Endothelial cell of umbilical vein (primary cell): Measurements from ENCODE around the gene FBXW7. TPM values are rescaled to one million over a fixed set of nuclear protein-coding genes. Genes with fewer than 3 reads are reported as not detected.

Experiments used
- BruUV-seq: library from RNA; stranded (reverse); fragments of 400-500 nt; replicated peaks from 2 replicates; lab custom pipeline; 2021; lab: Mats Ljungman, UMichigan
- CTCF ChIA-PET: fragments of 300-600, 350-600 bp; sonication (Branson Sonifier 250); formaldehyde crosslinking; loops from one replicate; lab custom pipeline; 2021; ENCODE audit warnings: antibody characterized with exemption, inconsistent platforms; lab: Charles Lee
- POLR2A ChIA-PET: fragments of 300-600, 350-600 bp; sonication (Branson Sonifier 250); formaldehyde crosslinking; loops from one replicate; lab custom pipeline; 2021; ENCODE audit warnings: antibody characterized with exemption, inconsistent platforms; lab: Charles Lee
- DNase-seq: peaks from one replicate; pipeline ENCODE4 v3.0.0-alpha.2; 2011; ENCODE audit warnings: low read depth, low spot score
- FAIRE-seq: peaks from 2 replicates; lab custom pipeline; 2011; peaks lifted over from hg19 to GRCh38; lab: Jason Lieb, UNC
- H2AFZ ChIP-seq: 2 replicates; pipeline ENCODE4 v1.6.0; 2012; ENCODE audit warnings: low read depth, low read length, control low read depth, inconsistent platforms
- H3K27ac ChIP-seq: 2 replicates; pipeline ENCODE4 v1.5.1; 2011; ENCODE audit warnings: low read depth, mild to moderate bottlenecking, control low read depth, low read length, moderate library complexity; ENCODE audit not compliant: insufficient read depth
- H3K27me3 ChIP-seq, 2 experiments: 2 replicates each; pipeline versions ENCODE4 v1.6.0 to v1.6.1; 2011; ENCODE audit warnings: low read length in 2 of 2, mixed read lengths in 1 of 2; ENCODE audit not compliant: control insufficient read depth in 2 of 2, insufficient read depth in 2 of 2
- H3K36me3 ChIP-seq, 2 experiments: 2 replicates in 1 of 2; 3 replicates in 1 of 2; pipeline ENCODE4 v1.5.1; 2011; ENCODE audit warnings: low read length in 2 of 2, mild to moderate bottlenecking in 1 of 2, moderate library complexity in 1 of 2; ENCODE audit not compliant: control insufficient read depth in 2 of 2, insufficient read depth in 2 of 2; ENCODE audit errors: extremely low read depth in 1 of 2
- H3K4me1 ChIP-seq: 3 replicates; pipeline ENCODE4 v1.5.1; 2011; ENCODE audit warnings: mild to moderate bottlenecking, low read length; ENCODE audit not compliant: control insufficient read depth, insufficient read depth; ENCODE audit errors: extremely low read depth
- H3K4me2 ChIP-seq: 2 replicates; pipeline ENCODE4 v1.6.1; 2011; ENCODE audit warnings: low read length, control low read depth, mixed read lengths; ENCODE audit not compliant: insufficient read depth
- H3K4me3 ChIP-seq, 3 experiments: fragments of 200-600 bp in 1 of 3; sonication (generic), shearing (Covaris generic) in 1 of 3; replicated peaks in 1 of 3; 2 replicates each; pipeline ENCODE4 v1.5.1; 2011 to 2016; ENCODE audit warnings: control low read depth in 3 of 3, low read length in 3 of 3, mild to moderate bottlenecking in 2 of 3, inconsistent platforms in 1 of 3, low read depth in 1 of 3, moderate library complexity in 1 of 3; ENCODE audit not compliant: insufficient read depth in 1 of 3
- H3K79me2 ChIP-seq: 2 replicates; pipeline ENCODE4 v1.6.0; 2012; ENCODE audit warnings: low read length, inconsistent platforms; ENCODE audit not compliant: control insufficient read depth, insufficient read depth
- H3K9ac ChIP-seq: replicated peaks from 2 replicates; pipeline ENCODE3; 2011; ENCODE audit warnings: low read length, control low read depth; ENCODE audit not compliant: insufficient read depth; ENCODE audit errors: extremely low read depth
- H3K9me1 ChIP-seq: replicated peaks from 3 replicates; pipeline ENCODE4 v1.6.0; 2011; ENCODE audit warnings: mild to moderate bottlenecking, low read length; ENCODE audit not compliant: control insufficient read depth, insufficient read depth; ENCODE audit errors: extremely low read depth
- H3K9me3 ChIP-seq: replicated peaks from 2 replicates; pipeline ENCODE4 v1.5.1; 2012; ENCODE audit warnings: low read length, inconsistent platforms; ENCODE audit not compliant: control insufficient read depth, insufficient read depth
- H4K20me1 ChIP-seq: replicated peaks from 2 replicates; pipeline ENCODE3; 2011; ENCODE audit warnings: mild to moderate bottlenecking, low read length; ENCODE audit not compliant: control insufficient read depth, insufficient read depth; ENCODE audit errors: extremely low read depth
- CTCF ChIP-seq, 2 donors: IDR thresholded peaks; 1 replicate in 1 of 2; 2 replicates in 1 of 2; pipeline ENCODE4 v1.5.1; 2011; ENCODE audit warnings: low read length in 2 of 2, mild to moderate bottlenecking in 2 of 2, moderate library complexity in 2 of 2, control low read depth in 1 of 2, inconsistent platforms in 1 of 2, low read depth in 1 of 2; ENCODE audit not compliant: insufficient read depth in 1 of 2; ENCODE audit errors: extremely low read depth in 1 of 2
- EZH2 ChIP-seq: IDR thresholded peaks from 2 replicates; pipeline ENCODE4 v1.6.1; 2012; ENCODE audit warnings: borderline replicate concordance, low read depth, mild to moderate bottlenecking, moderate library complexity, low read length, inconsistent platforms; ENCODE audit not compliant: severe bottlenecking
- FOS ChIP-seq: IDR thresholded peaks from 2 replicates; pipeline ENCODE4 v1.6.1; 2011; ENCODE audit warnings: mild to moderate bottlenecking, low read length, moderate library complexity, borderline replicate concordance; ENCODE audit not compliant: insufficient read depth
- GATA2 ChIP-seq: IDR thresholded peaks from 2 replicates; pipeline ENCODE4 v1.7.0; 2011; ENCODE audit warnings: low read depth, mild to moderate bottlenecking, moderate library complexity, mixed read lengths, low read length; ENCODE audit not compliant: insufficient read length, insufficient read depth
- JUN ChIP-seq: IDR thresholded peaks from 2 replicates; pipeline ENCODE4 v1.6.1; 2011; ENCODE audit warnings: borderline replicate concordance, low read depth; ENCODE audit not compliant: insufficient read length, insufficient read depth
- MAX ChIP-seq: IDR thresholded peaks from 2 replicates; pipeline ENCODE4 v1.6.1; 2011; ENCODE audit not compliant: insufficient read depth, insufficient read length
- MYC ChIP-seq: IDR thresholded peaks from one replicate; pipeline ENCODE4 v1.6.1; 2011; ENCODE audit warnings: mild to moderate bottlenecking, low read depth, low read length
- POLR2A ChIP-seq: IDR thresholded peaks from 2 replicates; pipeline ENCODE4 v1.6.1; 2012; ENCODE audit warnings: low read depth, mild to moderate bottlenecking, control low read depth, low read length
- POLR2AphosphoS5 ChIP-seq: IDR thresholded peaks from 2 replicates; pipeline ENCODE4 v1.6.1; 2012; ENCODE audit warnings: low read depth, mild to moderate bottlenecking, control low read depth, low read length, moderate library complexity; ENCODE audit not compliant: insufficient read depth
- dilution Hi-C: fragments of 300-500 bp; cut with MboI; formaldehyde crosslinking; loops from one replicate; pipeline ENCODE4 v1.15.0; 2019; ENCODE audit warnings: low sequenced_read_pairs; ENCODE audit not compliant: extremely low pct_ligation_motif_present
- intact Hi-C: fragments of 100-400 bp; cut with micrococcal nuclease; formaldehyde crosslinking; loops from one replicate; pipeline ENCODE4 v1.10.0; 2022
- polyA plus RNA-seq, 4 experiments: library from polyadenylated mRNA; depleted of rRNA in 3 of 4; stranded (reverse) in 3 of 4; unstranded in 1 of 4; fragments of >200 nt; gene quantifications; 2 replicates each; pipeline versions ENCODE4 v1.2.1 to v1.2.3, GENCODE V29; 2011 to 2012; ENCODE audit warnings: missing spikeins in 1 of 4
- total RNA-seq: library from RNA; stranded (reverse); gene quantifications from 2 replicates; pipeline ENCODE4 v1.2.3, GENCODE V29; 2021

FBXW7 gene
- total and polyA plus RNA-seq, 2 donors (not counting 3 experiments of a cell fraction or from before 2014, with no cell fraction given) = 7.0 to 28.1 TPM

GRCh38 chr4:152401424-152401823, 134.5 kb downstream of the FBXW7 start:
- H3K36me3 ChIP-seq = no peaks in the 10 kb centered on the region
- intact Hi-C loops = no loop called here
- no peak overlapping the region for H3K27ac ChIP-seq
- ChIA-PET CTCF (interaction anchor here (1.1 to 1.8 kb wide), 3 partner anchors 13 to 21 kb away, joined by 4 to 7 read pairs (median 4); no protein-coding TSS in a partner anchor), POLR2A (no interaction called here)
- peaks cover 4% of the 10 kb centered on the region for H4K20me1 ChIP-seq
- peaks cover 8% of the 10 kb centered on the region for H3K4me1 ChIP-seq
- H3K9me3 ChIP-seq = no peaks in the 10 kb centered on the region
- H3K79me2 ChIP-seq = peaks cover 9% of the 10 kb centered on the region
- no peak for FAIRE-seq
- H3K4me3 ChIP-seq = no peak overlapping the region
- TF ChIP-seq POLR2AphosphoS5 (no peak), GATA2 (no peak), JUN (no peak), FOS (no peak), CTCF (IDR thresholded peaks at IDR 0.05; ENCODE audit: extremely low read depth in 1 of 2, insufficient read depth in 1 of 2, low read depth in 1 of 2, low read length in 2 of 2) (no peak), MAX (no peak), MYC (no peak), POLR2A (no peak), EZH2 (no peak)
- DNase-seq = no peak
- no TSS peak for BruUV-seq
- no peaks in the 10 kb centered on the region for H3K9me1 ChIP-seq
- H3K9ac ChIP-seq = no peak overlapping the region
- dilution Hi-C loops = no loop called here
- no peak overlapping the region for H2AFZ ChIP-seq
- no peaks in the 10 kb centered on the region for H3K27me3 ChIP-seq
- no peak overlapping the region for H3K4me2 ChIP-seq
